ENCODE measurements around the gene RALGAPA1. TPM values are rescaled to one million over a fixed set of nuclear protein-coding genes. Genes with fewer than 3 reads are reported as not detected.
"Not testable (repeated sequence)": the region's sequence is repeated elsewhere in the genome, so short reads cannot be mapped to it uniquely, and the experiment has no call there.

RALGAPA1 gene
- total RNA-seq = 209 TPM
- polyA plus RNA-seq = 17.4 TPM

GRCh38 chr14:35808638-35809563, at the start of gene RALGAPA1:
Gene RALGAPA1, minus strand, starts transcription at chr14:35809295. Its CDS starts 460 bp downstream, at chr14:35808835.
- not testable (repeated sequence) for H3K4me1 ChIP-seq (ENCODE audit: insufficient read depth); H3K36me3 ChIP-seq (ENCODE audit: insufficient read depth)
- WGBS = under 1% methylated on average over 49 of the region's 66 CpGs
- peak within 1 kb of the TSS; percentile 68 for H3K27ac ChIP-seq (ENCODE audit: low read depth)
- DNase-seq (ENCODE audit: extremely low spot score) = peak; percentile 92
- peak within 1 kb of the TSS; percentile 61 for H3K4me3 ChIP-seq (ENCODE audit: low read depth, low read length)

DNA sequence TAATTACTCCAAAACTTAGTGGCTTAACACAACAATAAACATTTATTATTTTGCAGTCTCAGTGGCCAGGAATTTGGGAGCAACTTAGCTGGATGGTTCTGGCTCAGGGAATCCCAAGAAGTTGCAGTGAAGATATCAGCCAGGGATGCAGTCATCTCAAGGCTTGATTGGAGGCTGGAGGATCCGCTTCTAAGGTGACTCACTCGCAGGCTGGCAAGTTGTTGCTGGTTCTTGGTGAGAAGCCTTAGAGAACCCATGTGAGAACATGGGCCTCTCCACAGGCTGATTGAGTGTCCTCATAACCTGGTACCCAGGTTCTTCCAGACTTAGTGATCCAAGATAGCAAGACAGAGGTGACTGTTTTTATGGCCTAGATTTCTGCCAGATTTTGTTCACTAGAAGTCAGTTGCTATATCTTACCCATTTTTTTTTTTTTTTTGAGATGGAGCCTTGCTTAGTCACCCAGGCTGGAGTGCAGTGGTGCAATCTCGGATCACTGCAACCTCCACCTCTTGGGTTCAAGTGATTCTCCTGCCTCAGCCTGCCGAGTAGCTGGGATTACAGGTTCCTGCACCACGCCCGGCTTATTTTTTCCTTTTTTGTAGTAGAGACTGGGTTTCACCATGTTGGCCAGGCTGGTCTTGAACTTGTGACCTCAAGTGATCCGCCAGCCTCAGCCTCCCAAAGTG, 49.6 kb upstream of the RALGAPA1 start:
- Histone ChIP-seq H3K27ac (ENCODE audit: low read depth) (no peak overlapping the region), H3K4me1 (ENCODE audit: insufficient read depth) (no peaks in the 10 kb centered on the region), H3K36me3 (ENCODE audit: insufficient read depth) (peaks cover 3% of the 10 kb centered on the region), H3K4me3 (ENCODE audit: low read depth, low read length) (no peak overlapping the region)
- 97% methylated on average over 7 of the region's 7 CpGs for WGBS
- no peak for DNase-seq (ENCODE audit: extremely low spot score)

DNA sequence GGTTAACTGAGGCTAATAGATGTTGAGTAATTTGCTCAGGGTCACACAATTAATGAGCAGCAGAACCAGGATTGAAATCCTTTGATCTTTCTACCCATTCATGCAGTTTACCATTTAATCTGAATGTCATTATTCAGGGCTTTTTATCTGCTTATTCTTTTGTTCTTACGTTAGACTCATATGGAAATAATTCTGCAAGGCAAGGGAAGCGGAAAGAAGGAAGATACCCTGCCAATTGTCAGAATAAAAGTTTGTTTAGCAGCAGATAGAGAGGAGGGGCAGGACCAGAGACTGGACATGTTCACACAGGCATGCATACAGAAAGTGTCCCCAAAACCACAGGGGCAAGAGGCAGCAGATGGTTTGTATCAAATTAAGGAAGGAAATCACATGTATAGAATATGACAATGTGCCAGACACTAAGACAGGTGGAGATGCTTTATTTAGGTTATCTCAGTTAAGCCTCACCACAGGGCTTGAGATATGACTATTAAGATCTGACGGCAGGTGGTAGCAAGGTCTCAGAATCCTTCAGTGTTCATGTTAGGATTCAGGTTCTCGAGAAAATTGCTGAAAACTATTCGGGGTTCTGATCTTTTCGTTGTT, 46.9 kb upstream of the RALGAPA1 start:
- DNase-seq (ENCODE audit: extremely low spot score) = no peak
- peaks cover 4% of the 10 kb centered on the region for H3K36me3 ChIP-seq (ENCODE audit: insufficient read depth)
- H3K4me1 ChIP-seq (ENCODE audit: insufficient read depth) = no peaks in the 10 kb centered on the region
- WGBS = 60% methylated on average over 6 of the region's 6 CpGs
- H3K4me3 ChIP-seq (ENCODE audit: low read depth, low read length) = no peak overlapping the region
- H3K27ac ChIP-seq (ENCODE audit: low read depth) = no peak overlapping the region

- H3K4me1 ChIP-seq (ENCODE audit: insufficient read depth) = no peaks in the 10 kb centered on the region
- 89% methylated on average over 1 of the region's 1 CpG for WGBS
- peaks cover 4% of the 10 kb centered on the region for H3K36me3 ChIP-seq (ENCODE audit: insufficient read depth)
- no peak overlapping the region for H3K27ac ChIP-seq (ENCODE audit: low read depth)
- no peak overlapping the region for H3K4me3 ChIP-seq (ENCODE audit: low read depth, low read length)
- DNase-seq (ENCODE audit: extremely low spot score) = no peak
These were observed 45.7 kb upstream of the RALGAPA1 start for GRCh38 chr14:35854696-35855270.

- no peak overlapping the region for H3K27ac ChIP-seq (ENCODE audit: low read depth)
- no peak for DNase-seq (ENCODE audit: extremely low spot score)
- H3K4me1 ChIP-seq (ENCODE audit: insufficient read depth) = no peaks in the 10 kb centered on the region
- H3K4me3 ChIP-seq (ENCODE audit: low read depth, low read length) = no peak overlapping the region
- WGBS = 93% methylated on average over 2 of the region's 2 CpGs
- H3K36me3 ChIP-seq (ENCODE audit: insufficient read depth) = peaks cover 2% of the 10 kb centered on the region
These were observed 44.1 kb upstream of the RALGAPA1 start for GRCh38 chr14:35853225-35853624.

DNA sequence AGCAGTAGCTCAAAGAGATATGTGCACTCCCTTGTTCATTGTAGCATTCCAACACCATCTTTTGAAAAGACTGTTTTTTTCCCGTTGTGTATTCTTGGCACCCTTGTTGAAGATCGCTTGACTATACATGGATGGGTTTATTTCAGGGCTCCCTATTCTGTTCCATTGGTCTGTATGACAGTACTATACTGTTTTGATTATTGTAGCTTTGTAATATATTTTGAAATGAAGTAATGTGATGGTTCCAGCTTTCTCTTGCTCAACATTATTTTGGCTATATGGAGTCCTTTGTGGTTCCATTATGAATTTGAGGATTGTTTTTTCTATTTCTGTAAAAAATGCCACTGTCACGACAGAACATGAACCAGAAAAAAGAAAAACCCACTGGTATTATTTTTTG, 42.7 kb upstream of the RALGAPA1 start:
- no peaks in the 10 kb centered on the region for H3K4me1 ChIP-seq (ENCODE audit: insufficient read depth)
- H3K36me3 ChIP-seq (ENCODE audit: insufficient read depth) = peaks cover 2% of the 10 kb centered on the region
- no peak for DNase-seq (ENCODE audit: extremely low spot score)
- H3K27ac ChIP-seq (ENCODE audit: low read depth) = no peak overlapping the region
- no peak overlapping the region for H3K4me3 ChIP-seq (ENCODE audit: low read depth, low read length)
- WGBS = 99% methylated on average over 3 of the region's 3 CpGs

DNA sequence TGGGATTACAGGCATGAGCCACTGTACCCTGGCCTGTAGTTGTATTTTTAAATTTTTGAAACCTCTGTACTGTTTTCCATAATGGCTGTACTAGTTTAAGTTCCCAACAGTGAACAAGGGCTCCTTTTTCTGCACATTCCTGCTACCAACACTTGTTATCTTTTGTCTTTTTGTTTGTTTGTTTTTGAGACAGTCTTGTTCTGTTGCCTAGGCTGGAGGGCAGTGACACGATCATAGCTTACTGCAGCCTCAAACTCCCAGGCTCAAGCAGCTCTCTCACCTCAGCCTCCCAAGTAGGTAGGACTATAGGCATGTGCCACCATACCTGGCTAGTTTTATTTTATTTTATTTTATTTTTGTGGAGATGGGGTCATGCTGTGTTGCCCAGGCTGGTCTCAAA, 40.0 kb upstream of the RALGAPA1 start:
- H3K4me3 ChIP-seq (ENCODE audit: low read depth, low read length) = no peak overlapping the region
- peaks cover 2% of the 10 kb centered on the region for H3K36me3 ChIP-seq (ENCODE audit: insufficient read depth)
- DNase-seq (ENCODE audit: extremely low spot score) = no peak
- 85% methylated on average over 1 of the region's 1 CpG for whole genome bisulfite sequencing
- no peak overlapping the region for H3K27ac ChIP-seq (ENCODE audit: low read depth)
- H3K4me1 ChIP-seq (ENCODE audit: insufficient read depth) = no peaks in the 10 kb centered on the region

DNA sequence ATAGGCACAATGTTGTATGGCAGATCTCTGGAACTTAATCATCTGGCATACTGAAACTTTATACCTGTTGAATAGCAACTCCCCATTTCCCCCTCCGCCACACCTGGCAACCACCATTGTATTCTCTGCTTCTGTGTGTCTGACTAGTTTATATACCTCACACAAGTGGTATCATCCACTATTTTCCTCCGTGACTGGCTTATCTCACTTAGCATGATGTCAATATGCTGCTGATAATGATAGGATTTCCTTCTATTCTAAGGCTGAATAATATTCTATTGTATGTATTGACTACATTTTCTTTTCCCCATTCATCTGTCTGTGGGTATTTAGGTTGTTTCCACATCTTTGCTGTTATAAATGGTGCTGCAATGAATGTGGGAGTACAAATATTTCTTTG, 38.5 kb upstream of the RALGAPA1 start:
- H3K4me1 ChIP-seq (ENCODE audit: insufficient read depth) = no peaks in the 10 kb centered on the region
- H3K4me3 ChIP-seq (ENCODE audit: low read depth, low read length) = no peak overlapping the region
- no peak overlapping the region for H3K27ac ChIP-seq (ENCODE audit: low read depth)
- no peak for DNase-seq (ENCODE audit: extremely low spot score)
- H3K36me3 ChIP-seq (ENCODE audit: insufficient read depth) = peaks cover 2% of the 10 kb centered on the region
- 92% methylated on average over 2 of the region's 2 CpGs for WGBS

GRCh38 chr14:35844494-35844893, 35.4 kb upstream of the RALGAPA1 start:
- no peak for DNase-seq (ENCODE audit: extremely low spot score)
- no peak overlapping the region for H3K4me3 ChIP-seq (ENCODE audit: low read depth, low read length)
- H3K27ac ChIP-seq (ENCODE audit: low read depth) = no peak overlapping the region
- WGBS = 97% methylated on average over 8 of the region's 8 CpGs
- H3K36me3 ChIP-seq (ENCODE audit: insufficient read depth) = no peaks in the 10 kb centered on the region
- no peaks in the 10 kb centered on the region for H3K4me1 ChIP-seq (ENCODE audit: insufficient read depth)

DNA sequence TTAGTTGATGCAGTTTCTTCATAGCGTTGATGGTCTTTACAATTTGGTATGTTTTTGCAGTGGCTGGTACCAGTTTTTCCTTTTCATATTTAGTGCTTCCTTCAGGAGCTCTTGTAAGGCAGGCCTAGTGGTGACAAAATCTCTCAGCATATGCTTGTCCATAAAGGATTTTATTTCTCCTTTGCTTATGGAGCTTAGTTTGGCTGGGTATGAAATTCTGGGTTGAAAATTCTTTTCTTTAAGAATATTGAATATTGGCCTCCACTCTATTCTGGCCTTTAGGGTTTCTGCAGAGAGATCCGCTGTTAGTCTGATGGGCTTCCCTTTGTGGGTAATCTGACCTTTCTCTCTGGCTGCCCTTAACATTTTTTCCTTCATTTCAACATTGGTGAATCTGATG, 33.1 kb upstream of the RALGAPA1 start:
- H3K27ac ChIP-seq (ENCODE audit: low read depth); H3K4me1 ChIP-seq (ENCODE audit: insufficient read depth); DNase-seq (ENCODE audit: extremely low spot score); H3K36me3 ChIP-seq (ENCODE audit: insufficient read depth); H3K4me3 ChIP-seq (ENCODE audit: low read depth, low read length): not testable (repeated sequence)
- 96% methylated on average over 2 of the region's 2 CpGs for WGBS

GRCh38 chr14:35841704-35842103, 32.6 kb upstream of the RALGAPA1 start:
- DNase-seq (ENCODE audit: extremely low spot score) = not testable (repeated sequence)

GRCh38 chr14:35835208-35835982, 26.3 kb upstream of the RALGAPA1 start:
- DNase-seq (ENCODE audit: extremely low spot score) = no peak
- WGBS = 86% methylated on average over 5 of the region's 5 CpGs
- Histone ChIP-seq H3K36me3 (ENCODE audit: insufficient read depth) (peaks cover 6% of the 10 kb centered on the region), H3K4me3 (ENCODE audit: low read depth, low read length) (no peak overlapping the region), H3K27ac (ENCODE audit: low read depth) (no peak overlapping the region), H3K4me1 (ENCODE audit: insufficient read depth) (no peaks in the 10 kb centered on the region)

More at GRCh38 chr14:35841704-35842103, 32.6 kb upstream of the RALGAPA1 start:
- H3K27ac ChIP-seq (ENCODE audit: low read depth); H3K4me3 ChIP-seq (ENCODE audit: low read depth, low read length); H3K36me3 ChIP-seq (ENCODE audit: insufficient read depth); H3K4me1 ChIP-seq (ENCODE audit: insufficient read depth): not testable (repeated sequence)
- WGBS = 94% methylated on average over 2 of the region's 2 CpGs

- Histone ChIP-seq H3K4me1 (ENCODE audit: insufficient read depth) (no peaks in the 10 kb centered on the region), H3K4me3 (ENCODE audit: low read depth, low read length) (no peak overlapping the region), H3K27ac (ENCODE audit: low read depth) (no peak overlapping the region), H3K36me3 (ENCODE audit: insufficient read depth) (peaks cover 3% of the 10 kb centered on the region)
- 69% methylated on average over 1 of the region's 1 CpG for WGBS
- DNase-seq (ENCODE audit: extremely low spot score) = no peak
These were observed 20.4 kb upstream of the RALGAPA1 start for GRCh38 chr14:35829449-35829848.
